Fibroblast of villous mesenchyme (primary cell): ENCODE measurements around the gene PLXDC1. TPM values are rescaled to one million over a fixed set of nuclear protein-coding genes. Genes with fewer than 3 reads are reported as not detected.
"Not testable (repeated sequence)": the region's sequence is repeated elsewhere in the genome, so short reads cannot be mapped to it uniquely, and the experiment has no call there.

Experiments
- DNase-seq: peaks from one replicate; pipeline ENCODE4 v3.0.0-alpha.2; 2010; ENCODE audit warnings: low read depth
- H3K4me3 ChIP-seq: 2 replicates; pipeline ENCODE4 v1.5.1; 2011; ENCODE audit warnings: low read depth, mild to moderate bottlenecking, low read length
- CTCF ChIP-seq: IDR thresholded peaks from 2 replicates; pipeline ENCODE4 v1.5.1; 2012; ENCODE audit warnings: low read depth, mild to moderate bottlenecking, low read length; ENCODE audit not compliant: insufficient read depth
- total RNA-seq: library from RNA; depleted of rRNA; stranded (reverse); fragments of >200 nt; gene quantifications from 2 replicates; pipeline ENCODE4 v1.2.3, GENCODE V29; 2012

PLXDC1 gene
- total RNA-seq, 1 donor, result 0.43 TPM

- H3K4me3 ChIP-seq, result no peak overlapping the region
- no peak for DNase-seq
- no peak for TF ChIP-seq CTCF
These were observed 21.2 kb downstream of the PLXDC1 start for GRCh38 chr17:39130205-39130604.

GRCh38 chr17:39129544-39129943 is 21.9 kb downstream of the PLXDC1 start:
- not testable (repeated sequence) for DNase-seq

GRCh38 chr17:39126436-39126835 is 25.0 kb downstream of the PLXDC1 start:
- DNase-seq, result no peak
- TF ChIP-seq CTCF, result no peak
- H3K4me3 ChIP-seq, result no peak overlapping the region

More at GRCh38 chr17:39129544-39129943, 21.9 kb downstream of the PLXDC1 start:
- not testable (repeated sequence) for H3K4me3 ChIP-seq

GRCh38 chr17:39125143-39125875 is 26.1 kb downstream of the PLXDC1 start:
- H3K4me3 ChIP-seq, result no peak overlapping the region
- no peak for DNase-seq
- TF ChIP-seq CTCF, result no peak

GRCh38 chr17:39123627-39124026 is 27.8 kb downstream of the PLXDC1 start:
- no peak for TF ChIP-seq CTCF
- no peak for DNase-seq
- no peak overlapping the region for H3K4me3 ChIP-seq

- no peak for DNase-seq
- no peak for TF ChIP-seq CTCF
- H3K4me3 ChIP-seq, result no peak overlapping the region
These were observed 28.4 kb downstream of the PLXDC1 start for GRCh38 chr17:39122991-39123390.

- H3K4me3 ChIP-seq, DNase-seq: not testable (repeated sequence)
These were observed 29.5 kb downstream of the PLXDC1 start for GRCh38 chr17:39121919-39122318.
